AG10803 (cell line): ENCODE measurements around the gene SH3RF3.

Experiments used
- DNase-seq: peaks from one replicate; pipeline ENCODE4 v3.0.0; 2010; ENCODE audit warnings: low read depth
- H3K4me3 ChIP-seq: 2 replicates; pipeline ENCODE4 v1.5.1; 2011; ENCODE audit warnings: mild to moderate bottlenecking, low read length, control low read depth
- CTCF ChIP-seq: conservative IDR thresholded peaks from 2 replicates; pipeline ENCODE4 v1.5.1; 2011; ENCODE audit warnings: mild to moderate bottlenecking, low read length, control low read depth, inconsistent platforms

SH3RF3 gene

DNA sequence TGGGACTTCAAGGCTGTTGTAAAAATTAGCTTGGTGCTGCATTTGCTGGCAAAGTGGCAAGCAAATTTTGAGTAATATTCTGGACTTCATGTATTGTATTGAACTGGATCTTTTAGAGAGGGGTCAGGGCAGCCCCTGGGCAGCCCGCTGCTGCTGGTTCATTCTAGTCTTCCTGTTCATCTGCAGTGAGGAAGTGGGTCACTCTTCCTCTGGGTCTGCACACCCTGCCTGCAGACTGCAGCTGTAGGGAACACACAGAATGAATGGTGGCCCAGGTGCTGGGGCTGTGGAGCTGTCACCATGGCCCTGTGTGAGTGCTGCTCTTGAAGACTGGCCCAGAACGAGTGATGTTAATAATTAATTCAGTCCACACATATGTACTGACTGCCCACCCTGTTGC is 9.4 kb downstream of the SH3RF3 start:
- TF ChIP-seq CTCF, result no peak
- no peak for DNase-seq
- no peak overlapping the region for H3K4me3 ChIP-seq

- peak; percentile 38 for DNase-seq
- no peak overlapping the region for H3K4me3 ChIP-seq
- no peak for TF ChIP-seq CTCF
Measured at GRCh38 chr2:109139002-109139401, 10.0 kb downstream of the SH3RF3 start.

DNA sequence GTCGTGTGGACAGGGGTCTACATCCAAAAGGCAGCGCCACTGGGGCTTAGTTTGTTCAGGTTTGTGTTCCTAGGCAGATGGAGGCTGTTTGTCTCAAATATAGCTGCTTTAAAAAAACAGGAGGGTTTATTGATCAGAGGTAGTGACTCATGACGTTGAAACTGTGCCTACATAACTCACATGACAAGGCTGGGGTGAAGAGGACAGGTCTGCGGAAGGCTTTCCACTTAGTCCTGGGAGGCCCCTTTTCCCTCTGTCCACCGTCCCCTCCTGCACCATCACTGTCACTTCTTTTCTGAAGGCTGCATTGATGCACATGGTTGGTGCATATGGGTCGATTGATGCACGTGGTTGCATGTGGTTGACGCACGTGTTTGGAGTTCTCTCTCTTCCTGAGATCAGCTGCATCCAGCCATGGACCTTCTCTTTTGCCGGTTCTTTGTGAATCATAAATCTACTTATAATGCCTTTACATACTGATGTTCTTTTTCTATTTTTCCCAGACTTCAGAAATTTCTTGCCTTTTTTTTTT is 10.9 kb downstream of the SH3RF3 start:
- DNase-seq, result no peak
- no peak for TF ChIP-seq CTCF
- H3K4me3 ChIP-seq, result no peak overlapping the region

GRCh38 chr2:109141006-109141600 is 12.1 kb downstream of the SH3RF3 start:
- no peak for TF ChIP-seq CTCF
- no peak overlapping the region for H3K4me3 ChIP-seq
- no peak for DNase-seq

DNA sequence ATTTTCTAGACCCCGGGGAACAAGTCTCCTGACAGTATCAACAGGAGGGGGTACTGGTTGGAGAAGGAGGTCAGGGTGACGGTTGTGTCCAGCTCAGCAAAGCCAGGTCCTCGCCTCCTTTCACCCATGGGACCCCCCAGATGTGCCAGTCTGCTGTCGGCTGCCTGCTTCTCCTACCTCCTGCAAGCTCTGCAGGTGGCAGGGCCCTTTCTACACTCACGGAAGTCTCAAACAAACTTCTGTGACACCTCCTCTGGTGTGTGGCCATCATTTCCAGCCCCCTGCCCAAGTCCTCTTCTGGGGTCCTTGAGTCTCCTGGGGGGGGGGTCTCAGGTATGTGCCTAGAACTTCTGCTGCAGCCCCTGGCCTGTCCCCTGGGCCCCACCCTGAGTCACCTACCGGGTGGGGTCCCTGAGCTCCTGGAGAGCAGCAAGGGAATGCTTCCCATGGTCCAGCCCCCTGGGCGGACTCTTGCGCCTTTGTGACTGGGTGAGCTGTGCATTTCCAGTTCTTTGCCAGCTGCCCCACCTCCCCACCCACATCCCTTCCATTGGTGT is 12.8 kb downstream of the SH3RF3 start:
- TF ChIP-seq CTCF, result no peak
- no peak for DNase-seq
- H3K4me3 ChIP-seq, result no peak overlapping the region

DNA sequence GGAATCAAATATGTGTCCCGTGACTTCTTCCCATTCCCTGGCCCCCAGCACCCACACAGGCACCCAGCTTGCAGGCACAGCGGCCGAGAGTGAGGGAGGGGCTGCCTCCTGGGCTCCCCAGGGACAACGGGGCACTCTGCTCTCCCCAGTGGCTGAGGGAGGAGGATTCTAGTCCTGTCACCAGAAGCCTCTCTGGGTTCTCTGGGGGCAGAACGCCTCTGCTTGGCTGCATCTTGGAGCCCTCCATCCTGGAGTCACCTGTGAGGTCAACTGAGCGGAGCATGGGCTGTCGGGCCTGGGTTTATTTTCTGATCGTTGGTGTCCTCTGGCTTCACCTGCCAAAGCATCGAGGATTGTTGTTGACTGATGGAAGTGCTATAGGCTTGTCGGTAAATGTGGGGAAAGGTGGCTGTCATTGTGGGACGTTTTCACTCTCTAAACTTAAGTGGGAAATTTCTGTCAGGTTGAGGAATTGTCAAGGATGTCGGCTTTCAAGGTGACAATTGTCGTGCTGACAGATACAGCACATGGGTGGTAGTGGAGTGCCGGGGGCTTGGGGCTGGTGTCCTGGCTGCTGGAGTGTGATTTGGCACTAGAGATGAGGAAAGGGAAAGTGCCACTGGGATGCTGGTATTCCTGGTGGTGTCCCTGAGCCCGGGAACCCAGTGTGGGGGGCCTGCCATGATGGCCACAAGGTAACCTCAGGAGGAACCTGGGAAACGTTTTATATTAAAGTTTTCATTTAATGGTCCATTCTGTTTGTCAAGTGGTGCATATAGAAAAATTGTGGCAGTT is 13.6 kb downstream of the SH3RF3 start:
- H3K4me3 ChIP-seq, result no peak overlapping the region
- DNase-seq, result no peak
- no peak for TF ChIP-seq CTCF
